Endothelial cell of umbilical vein (primary cell): ENCODE data around the gene COL5A1. TPM values are rescaled to one million over a fixed set of nuclear protein-coding genes. Genes with fewer than 3 reads are reported as not detected.

Experiments
- BruUV-seq: library from RNA; stranded (reverse); fragments of 400-500 nt; replicated peaks from 2 replicates; lab custom pipeline; 2021; lab: Mats Ljungman, UMichigan
- CTCF ChIA-PET: fragments of 300-600, 350-600 bp; sonication (Branson Sonifier 250); formaldehyde crosslinking; loops from one replicate; lab custom pipeline; 2021; ENCODE audit warnings: antibody characterized with exemption, inconsistent platforms; lab: Charles Lee
- POLR2A ChIA-PET: fragments of 300-600, 350-600 bp; sonication (Branson Sonifier 250); formaldehyde crosslinking; loops from one replicate; lab custom pipeline; 2021; ENCODE audit warnings: antibody characterized with exemption, inconsistent platforms; lab: Charles Lee
- DNase-seq: peaks from one replicate; pipeline ENCODE4 v3.0.0-alpha.2; 2011; ENCODE audit warnings: low read depth, low spot score
- FAIRE-seq: peaks from 2 replicates; lab custom pipeline; 2011; peaks lifted over from hg19 to GRCh38; lab: Jason Lieb, UNC
- H2AFZ ChIP-seq: 2 replicates; pipeline ENCODE4 v1.6.0; 2012; ENCODE audit warnings: low read depth, low read length, control low read depth, inconsistent platforms
- H3K27ac ChIP-seq: 2 replicates; pipeline ENCODE4 v1.5.1; 2011; ENCODE audit warnings: low read depth, mild to moderate bottlenecking, control low read depth, low read length, moderate library complexity; ENCODE audit not compliant: insufficient read depth
- H3K27me3 ChIP-seq, 2 experiments: 2 replicates each; pipeline versions ENCODE4 v1.6.0 to v1.6.1; 2011; ENCODE audit warnings: low read length in 2 of 2, mixed read lengths in 1 of 2; ENCODE audit not compliant: control insufficient read depth in 2 of 2, insufficient read depth in 2 of 2
- H3K36me3 ChIP-seq, 2 experiments: 2 replicates in 1 of 2; 3 replicates in 1 of 2; pipeline ENCODE4 v1.5.1; 2011; ENCODE audit warnings: low read length in 2 of 2, mild to moderate bottlenecking in 1 of 2, moderate library complexity in 1 of 2; ENCODE audit not compliant: control insufficient read depth in 2 of 2, insufficient read depth in 2 of 2; ENCODE audit errors: extremely low read depth in 1 of 2
- H3K4me1 ChIP-seq: 3 replicates; pipeline ENCODE4 v1.5.1; 2011; ENCODE audit warnings: mild to moderate bottlenecking, low read length; ENCODE audit not compliant: control insufficient read depth, insufficient read depth; ENCODE audit errors: extremely low read depth
- H3K4me2 ChIP-seq: 2 replicates; pipeline ENCODE4 v1.6.1; 2011; ENCODE audit warnings: low read length, control low read depth, mixed read lengths; ENCODE audit not compliant: insufficient read depth
- H3K4me3 ChIP-seq, 3 experiments: fragments of 200-600 bp in 1 of 3; sonication (generic), shearing (Covaris generic) in 1 of 3; replicated peaks in 1 of 3; 2 replicates each; pipeline ENCODE4 v1.5.1; 2011 to 2016; ENCODE audit warnings: control low read depth in 3 of 3, low read length in 3 of 3, mild to moderate bottlenecking in 2 of 3, inconsistent platforms in 1 of 3, low read depth in 1 of 3, moderate library complexity in 1 of 3; ENCODE audit not compliant: insufficient read depth in 1 of 3
- H3K79me2 ChIP-seq: 2 replicates; pipeline ENCODE4 v1.6.0; 2012; ENCODE audit warnings: low read length, inconsistent platforms; ENCODE audit not compliant: control insufficient read depth, insufficient read depth
- H3K9ac ChIP-seq: replicated peaks from 2 replicates; pipeline ENCODE3; 2011; ENCODE audit warnings: low read length, control low read depth; ENCODE audit not compliant: insufficient read depth; ENCODE audit errors: extremely low read depth
- H3K9me1 ChIP-seq: replicated peaks from 3 replicates; pipeline ENCODE4 v1.6.0; 2011; ENCODE audit warnings: mild to moderate bottlenecking, low read length; ENCODE audit not compliant: control insufficient read depth, insufficient read depth; ENCODE audit errors: extremely low read depth
- H3K9me3 ChIP-seq: replicated peaks from 2 replicates; pipeline ENCODE4 v1.5.1; 2012; ENCODE audit warnings: low read length, inconsistent platforms; ENCODE audit not compliant: control insufficient read depth, insufficient read depth
- H4K20me1 ChIP-seq: replicated peaks from 2 replicates; pipeline ENCODE3; 2011; ENCODE audit warnings: mild to moderate bottlenecking, low read length; ENCODE audit not compliant: control insufficient read depth, insufficient read depth; ENCODE audit errors: extremely low read depth
- CTCF ChIP-seq, 2 donors: IDR thresholded peaks; 1 replicate in 1 of 2; 2 replicates in 1 of 2; pipeline ENCODE4 v1.5.1; 2011; ENCODE audit warnings: low read length in 2 of 2, mild to moderate bottlenecking in 2 of 2, moderate library complexity in 2 of 2, control low read depth in 1 of 2, inconsistent platforms in 1 of 2, low read depth in 1 of 2; ENCODE audit not compliant: insufficient read depth in 1 of 2; ENCODE audit errors: extremely low read depth in 1 of 2
- EZH2 ChIP-seq: IDR thresholded peaks from 2 replicates; pipeline ENCODE4 v1.6.1; 2012; ENCODE audit warnings: borderline replicate concordance, low read depth, mild to moderate bottlenecking, moderate library complexity, low read length, inconsistent platforms; ENCODE audit not compliant: severe bottlenecking
- FOS ChIP-seq: IDR thresholded peaks from 2 replicates; pipeline ENCODE4 v1.6.1; 2011; ENCODE audit warnings: mild to moderate bottlenecking, low read length, moderate library complexity, borderline replicate concordance; ENCODE audit not compliant: insufficient read depth
- GATA2 ChIP-seq: IDR thresholded peaks from 2 replicates; pipeline ENCODE4 v1.7.0; 2011; ENCODE audit warnings: low read depth, mild to moderate bottlenecking, moderate library complexity, mixed read lengths, low read length; ENCODE audit not compliant: insufficient read length, insufficient read depth
- JUN ChIP-seq: IDR thresholded peaks from 2 replicates; pipeline ENCODE4 v1.6.1; 2011; ENCODE audit warnings: borderline replicate concordance, low read depth; ENCODE audit not compliant: insufficient read length, insufficient read depth
- MAX ChIP-seq: IDR thresholded peaks from 2 replicates; pipeline ENCODE4 v1.6.1; 2011; ENCODE audit not compliant: insufficient read depth, insufficient read length
- MYC ChIP-seq: IDR thresholded peaks from one replicate; pipeline ENCODE4 v1.6.1; 2011; ENCODE audit warnings: mild to moderate bottlenecking, low read depth, low read length
- POLR2A ChIP-seq: IDR thresholded peaks from 2 replicates; pipeline ENCODE4 v1.6.1; 2012; ENCODE audit warnings: low read depth, mild to moderate bottlenecking, control low read depth, low read length
- POLR2AphosphoS5 ChIP-seq: IDR thresholded peaks from 2 replicates; pipeline ENCODE4 v1.6.1; 2012; ENCODE audit warnings: low read depth, mild to moderate bottlenecking, control low read depth, low read length, moderate library complexity; ENCODE audit not compliant: insufficient read depth
- dilution Hi-C: fragments of 300-500 bp; cut with MboI; formaldehyde crosslinking; loops from one replicate; pipeline ENCODE4 v1.15.0; 2019; ENCODE audit warnings: low sequenced_read_pairs; ENCODE audit not compliant: extremely low pct_ligation_motif_present
- intact Hi-C: fragments of 100-400 bp; cut with micrococcal nuclease; formaldehyde crosslinking; loops from one replicate; pipeline ENCODE4 v1.10.0; 2022
- polyA plus RNA-seq, 4 experiments: library from polyadenylated mRNA; depleted of rRNA in 3 of 4; stranded (reverse) in 3 of 4; unstranded in 1 of 4; fragments of >200 nt; gene quantifications; 2 replicates each; pipeline versions ENCODE4 v1.2.1 to v1.2.3, GENCODE V29; 2011 to 2012; ENCODE audit warnings: missing spikeins in 1 of 4
- total RNA-seq: library from RNA; stranded (reverse); gene quantifications from 2 replicates; pipeline ENCODE4 v1.2.3, GENCODE V29; 2021

The COL5A1 gene
- total and polyA plus RNA-seq, 2 donors (not counting 3 experiments of a cell fraction or from before 2014, with no cell fraction given), result 97.4 to 175 TPM

DNA sequence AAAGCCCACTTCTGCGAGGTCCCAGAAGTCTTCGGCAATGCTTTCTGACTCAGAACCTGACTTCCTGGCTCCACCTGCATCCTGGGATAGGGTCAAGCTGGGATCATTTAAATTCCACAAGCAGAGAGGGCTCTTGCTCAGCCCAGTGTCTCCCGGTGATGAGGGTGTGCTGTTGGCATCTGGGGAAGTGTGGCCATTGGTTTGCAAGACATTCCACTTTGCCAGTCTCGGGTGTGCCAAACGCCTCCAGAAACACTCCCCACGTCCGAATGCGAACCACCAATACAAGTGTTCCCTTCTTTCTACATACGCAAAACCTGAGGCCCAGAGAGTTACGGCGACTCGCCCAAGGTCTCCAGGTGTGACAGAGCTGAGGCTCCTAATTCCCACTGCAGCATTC, 195.9 kb downstream of the COL5A1 start:
- FAIRE-seq (no peak), DNase-seq (peak; percentile 6)
- intact Hi-C loops (no loop called here), dilution Hi-C loops (no loop called here)
- no peaks in the 10 kb centered on the region for H3K79me2 ChIP-seq
- no peak overlapping the region for H3K9ac ChIP-seq
- H3K27me3 ChIP-seq, result no peaks in the 10 kb centered on the region
- H3K4me2 ChIP-seq, result no peak overlapping the region
- no peaks in the 10 kb centered on the region for H3K9me3 ChIP-seq
- no peak overlapping the region for H3K27ac ChIP-seq
- H3K9me1 ChIP-seq, result no peaks in the 10 kb centered on the region
- ChIA-PET CTCF (interaction anchor here (0.8 kb wide), 1 partner anchor 388 kb away, joined by 4 read pairs; no protein-coding TSS in a partner anchor), POLR2A (no interaction called here)
- H3K4me3 ChIP-seq, result no peak overlapping the region
- TF ChIP-seq FOS (no peak), POLR2AphosphoS5 (no peak), EZH2 (no peak), MAX (no peak), GATA2 (no peak), JUN (no peak), CTCF (IDR thresholded peaks at IDR 0.05; ENCODE audit: extremely low read depth in 1 of 2, insufficient read depth in 1 of 2, low read depth in 1 of 2, low read length in 2 of 2) (no peak), POLR2A (no peak), MYC (no peak)
- H3K36me3 ChIP-seq, result peaks cover 4 to 19% of the 10 kb centered on the region in 2 experiments
- no peak overlapping the region for H2AFZ ChIP-seq
- no peaks in the 10 kb centered on the region for H4K20me1 ChIP-seq
- no TSS peak for BruUV-seq
- H3K4me1 ChIP-seq, result no peaks in the 10 kb centered on the region
